ENCODE measurements around the gene ARHGAP10. TPM values are rescaled to one million over a fixed set of nuclear protein-coding genes. Genes with fewer than 3 reads are reported as not detected.

ARHGAP10 gene
- total and polyA plus RNA-seq, 10 of the 15 experiments (the other 5 are each of a cell fraction or from before 2014, with no cell fraction given): 1.3 to 25.8 (median 17.2) TPM

GRCh38 chr4:147846318-147847155, 114.6 kb downstream of the ARHGAP10 start (continued):
- TF ChIP-seq JUND (IDR thresholded peaks at IDR 0.05; ENCODE audit: low read depth, low read length) (no peak), CREM (IDR thresholded peaks at IDR 0.05; ENCODE audit: low read depth) (peak; percentile 73; the same call in 1 of the 2 replicates), IRF5 (IDR thresholded peaks at IDR 0.05; ENCODE audit: borderline replicate concordance) (no peak), ZBED1 (IDR thresholded peaks at IDR 0.05; ENCODE audit: borderline replicate concordance) (peak; percentile 52; the same call in 1 of the 2 replicates), IKZF1 (conservative IDR thresholded peaks at IDR 0.05) (peak; percentile 53; the same call in 1 of the 2 replicates), NRF1 (conservative IDR thresholded peaks at IDR 0.05; ENCODE audit: low read depth, low read length) (no peak), RELB (IDR thresholded peaks at IDR 0.05; ENCODE audit: low read depth) (peak; percentile 94), BHLHE40 (IDR thresholded peaks at IDR 0.05; ENCODE audit: borderline replicate concordance in 1 of 2, low read depth in 2 of 2, low read length in 1 of 2) (peak; percentile 94 to 95), SUZ12 (IDR thresholded peaks at IDR 0.05; ENCODE audit: unreplicated experiment) (no peak), DPF2 (IDR thresholded peaks at IDR 0.05) (peak; percentile 66; the same call in 1 of the 2 replicates), IKZF2 (IDR thresholded peaks at IDR 0.05) (peak; percentile 81 to 86; a peak in 3 of 4 replicates), FOXM1 (IDR thresholded peaks at IDR 0.05; ENCODE audit: low read depth, low read length) (peak; percentile 76), TCF7 (IDR thresholded peaks at IDR 0.05; ENCODE audit: borderline replicate concordance) (peak; percentile 92), USF2 (IDR thresholded peaks at IDR 0.05; ENCODE audit: borderline replicate concordance, low read depth, low read length) (no peak), NBN (IDR thresholded peaks at IDR 0.05) (peak; percentile 57; the same call in 1 of the 2 replicates), RELA (IDR thresholded peaks at IDR 0.05; ENCODE audit: borderline replicate concordance, partially characterized antibody) (no peak), ZNF592 (IDR thresholded peaks at IDR 0.05) (no peak), CHD2 (IDR thresholded peaks at IDR 0.05; ENCODE audit: borderline replicate concordance, low read depth, low read length) (peak; percentile 53; the same call in 1 of the 2 replicates), RAD51 (IDR thresholded peaks at IDR 0.05) (peak; percentile 50), BCL11A (IDR thresholded peaks at IDR 0.05; ENCODE audit: low read depth, low read length) (peak; percentile 80)

All from GM12878 (cell line).